ENCODE results near the gene GFY. TPM values are rescaled to one million over a fixed set of nuclear protein-coding genes. Genes with fewer than 3 reads are reported as not detected.

Gene GFY
- total RNA-seq, 1 experiment from 2014 or later = not detected

DNA sequence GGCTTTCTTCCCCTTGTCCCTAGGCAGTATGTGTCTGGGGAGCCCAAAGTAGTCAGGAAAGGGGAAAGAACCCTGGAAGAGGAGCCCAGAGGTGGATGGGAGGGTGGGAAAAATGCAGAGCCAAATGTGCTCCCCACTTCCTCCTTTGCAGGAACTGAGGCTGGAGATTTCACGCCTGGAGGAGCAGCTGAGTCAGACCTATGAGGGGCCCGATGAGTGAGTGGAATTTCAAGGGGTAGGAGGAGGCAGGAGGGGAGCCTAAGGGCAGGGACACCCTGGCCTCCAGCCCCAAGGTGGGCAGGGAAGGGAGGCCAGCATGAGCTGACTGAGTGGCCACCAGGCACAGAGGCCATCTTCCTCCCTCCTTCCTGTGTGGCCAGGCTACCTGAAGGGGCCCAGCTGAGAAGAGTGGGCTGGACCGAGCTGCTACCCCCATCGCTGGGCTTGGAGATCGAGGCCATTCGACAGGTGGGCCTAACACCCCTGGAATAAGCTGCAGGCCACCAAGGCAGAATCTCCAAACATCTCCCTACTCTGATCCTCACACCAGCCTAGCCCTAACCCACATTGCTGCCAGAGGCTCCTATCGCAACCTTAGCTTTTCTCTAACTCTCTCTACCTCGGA, 16.3 kb upstream of the GFY start:
- peak; percentile 34 for DNase-seq (ENCODE audit: low read depth)

DNA sequence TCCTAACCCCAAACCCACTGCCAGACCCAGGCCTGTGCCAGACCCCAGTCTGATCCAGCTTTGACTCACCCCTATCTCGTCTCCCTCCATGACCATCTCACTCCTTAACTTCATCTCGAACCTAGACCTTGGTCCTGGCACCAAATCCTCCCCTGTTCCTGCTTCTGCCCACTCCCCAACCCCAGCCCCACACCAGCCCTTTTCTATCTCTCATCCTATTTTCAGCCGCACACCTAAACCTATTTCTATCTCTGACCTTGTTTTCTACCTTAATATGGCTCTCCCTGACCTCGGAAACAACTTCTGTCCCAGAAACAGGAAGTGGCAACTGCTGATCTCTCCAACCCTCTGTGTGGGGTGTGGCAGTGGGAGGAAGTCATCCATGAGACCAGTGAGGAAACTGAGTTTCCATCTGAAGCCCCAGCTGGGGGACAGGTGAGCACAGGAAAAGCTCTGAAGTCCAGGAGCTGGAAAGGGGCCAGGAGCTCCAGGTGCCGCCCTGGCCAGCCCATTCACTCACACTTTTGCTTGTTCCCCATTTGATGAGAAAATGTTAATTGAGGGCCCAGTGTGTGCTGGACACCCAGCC, 15.7 kb upstream of the GFY start:
- DNase-seq (ENCODE audit: low read depth) = no peak

DNA sequence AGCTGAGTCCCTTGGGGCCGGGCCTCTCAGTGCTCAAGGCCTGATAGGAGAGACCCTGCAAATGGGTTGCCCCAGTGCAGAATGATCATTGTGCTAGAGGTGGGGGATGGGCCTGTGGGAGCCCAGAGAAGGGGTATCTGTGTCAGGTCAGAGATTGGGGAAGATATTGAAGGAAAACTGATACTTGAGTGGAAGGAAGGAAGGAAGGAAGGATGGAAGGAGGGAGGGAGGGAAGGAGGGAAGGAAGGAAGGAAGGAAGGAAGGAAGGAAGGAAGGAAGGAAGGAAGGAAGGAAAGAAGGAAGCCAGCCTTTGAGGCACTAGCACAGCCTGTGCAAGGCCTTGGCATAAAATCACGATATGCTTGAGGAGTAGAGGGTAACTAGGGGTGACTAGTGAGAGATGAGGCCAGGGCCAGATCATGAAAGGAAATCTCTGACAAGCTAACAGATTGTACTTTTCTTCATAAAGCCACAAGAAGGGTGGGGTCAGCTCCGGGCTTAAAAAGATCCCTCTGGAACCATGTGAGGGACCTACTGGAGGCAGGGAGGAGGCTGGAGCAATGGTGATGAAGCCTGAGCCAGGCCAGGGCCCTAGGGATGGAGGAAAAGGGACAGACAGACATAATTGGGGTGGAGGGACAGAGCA, 13.4 kb upstream of the GFY start:
- no peak for DNase-seq (ENCODE audit: low read depth)

DNA sequence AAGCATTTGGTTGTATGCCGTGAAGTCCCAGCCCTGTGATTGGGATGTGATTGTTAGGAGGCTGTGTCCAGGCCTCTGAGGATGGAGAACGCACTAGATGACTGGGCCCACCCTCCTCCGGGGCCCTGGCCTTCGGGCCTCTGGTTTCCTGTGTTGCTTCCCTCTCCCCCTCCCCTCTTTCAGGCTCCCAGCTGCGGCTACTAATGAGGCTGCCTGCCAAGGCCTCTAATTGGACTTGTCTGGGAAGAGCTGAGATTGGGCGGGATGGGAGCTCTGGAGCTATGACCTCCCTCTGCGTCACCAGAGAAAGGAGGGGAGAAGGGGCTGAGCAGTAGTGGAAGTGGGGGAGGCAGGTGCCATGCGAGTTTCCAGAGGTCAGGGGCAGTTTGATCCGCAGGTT, 11.8 kb upstream of the GFY start:
- no peak for DNase-seq (ENCODE audit: low read depth)

DNA sequence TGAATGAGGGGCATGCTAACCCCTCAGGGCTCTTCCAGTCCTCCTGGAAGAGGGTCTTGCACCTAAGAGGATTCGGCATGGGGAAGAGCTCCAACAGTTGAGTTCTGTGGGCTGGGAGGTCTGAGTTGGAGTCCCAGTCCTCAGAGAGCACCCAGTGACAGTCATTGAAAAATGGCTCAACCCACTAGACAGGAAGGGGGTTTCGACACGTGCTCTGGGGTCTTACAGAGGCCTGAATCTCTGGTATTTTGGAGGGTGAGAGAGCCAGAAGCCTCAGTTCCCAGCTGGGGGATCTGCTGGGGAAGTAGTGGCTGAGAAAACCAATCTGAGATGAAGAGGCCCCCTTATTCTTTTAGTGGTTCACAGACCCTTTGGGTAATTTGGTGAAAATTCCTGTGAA, 10.9 kb upstream of the GFY start:
- no peak for DNase-seq (ENCODE audit: low read depth)

DNA sequence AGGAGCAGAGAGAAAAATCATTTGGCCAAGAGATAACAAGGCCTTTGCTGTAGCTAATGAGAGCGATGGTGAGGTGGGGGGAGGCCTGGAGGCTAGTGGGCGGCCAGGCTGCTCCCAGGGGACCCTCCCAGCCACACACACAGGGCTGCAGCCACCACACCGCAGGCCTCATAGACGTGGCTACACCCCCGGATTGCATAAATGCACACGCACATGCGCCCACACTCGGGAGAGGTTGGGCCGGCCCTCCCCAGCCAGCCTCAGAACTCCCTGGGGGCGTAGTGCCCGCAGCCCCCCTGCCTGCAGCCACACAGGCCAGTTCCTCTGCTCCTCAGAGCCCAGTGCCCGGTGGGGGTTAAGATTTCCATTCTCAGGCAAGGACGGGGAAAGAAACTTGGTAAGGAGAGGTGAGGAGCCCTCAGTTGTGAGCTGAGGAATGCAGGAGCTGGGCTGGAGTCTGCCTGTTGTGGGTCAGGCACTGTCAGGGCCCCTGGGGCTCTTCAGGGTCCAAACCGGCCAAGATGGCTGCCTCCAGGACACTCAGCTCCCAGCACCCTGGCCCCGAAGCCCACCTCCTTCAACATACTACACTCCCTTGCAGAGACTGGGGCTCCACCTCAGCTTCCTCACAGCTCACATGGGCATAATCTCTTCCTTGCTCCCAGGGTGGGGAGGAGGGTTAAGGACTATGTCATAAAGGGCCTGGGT, 9.9 kb upstream of the GFY start:
- DNase-seq (ENCODE audit: low read depth) = no peak

GRCh38 chr19:49415810-49416200, 9.4 kb upstream of the GFY start:
- no peak for DNase-seq (ENCODE audit: low read depth)

DNA sequence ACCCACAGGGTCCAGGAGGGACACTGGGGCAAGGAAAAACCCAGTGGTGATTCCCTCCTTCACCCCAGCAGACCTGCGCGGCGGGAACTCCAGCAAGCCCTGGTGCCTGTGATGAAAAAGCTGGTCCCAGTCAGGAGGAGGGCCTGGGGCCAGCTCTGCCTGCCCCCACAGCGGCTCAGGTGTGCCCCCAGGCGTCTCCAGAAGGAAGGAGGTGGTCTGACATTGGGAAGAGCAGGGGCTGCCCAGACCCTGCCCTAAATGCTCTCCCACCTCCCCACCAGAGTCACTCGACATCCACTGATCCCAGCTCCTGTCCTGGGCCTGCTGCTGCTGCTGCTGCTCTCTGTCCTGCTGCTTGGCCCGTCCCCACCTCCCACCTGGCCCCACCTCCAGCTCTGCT, 8.1 kb upstream of the GFY start:
- no peak for DNase-seq (ENCODE audit: low read depth)

DNA sequence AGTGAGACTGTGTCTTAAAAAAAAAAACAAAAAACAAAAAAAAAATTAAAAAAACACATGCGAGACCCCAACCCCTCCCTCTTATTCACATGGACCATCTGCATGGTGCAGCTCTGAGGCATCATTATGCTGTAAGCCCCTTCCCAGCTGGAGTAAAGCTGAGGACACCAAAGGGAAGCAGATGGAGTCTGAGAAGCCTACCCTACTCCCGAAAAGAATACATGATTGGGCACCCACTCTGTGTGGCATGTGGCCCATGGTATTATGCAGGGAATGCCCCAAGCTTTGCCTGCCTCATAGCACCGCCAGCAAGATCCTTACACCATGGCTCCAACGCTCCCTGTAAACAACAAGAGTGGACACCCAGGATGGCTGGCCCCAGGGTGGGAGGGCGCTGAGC, 6.7 kb upstream of the GFY start:
- DNase-seq (ENCODE audit: low read depth) = no peak

DNA sequence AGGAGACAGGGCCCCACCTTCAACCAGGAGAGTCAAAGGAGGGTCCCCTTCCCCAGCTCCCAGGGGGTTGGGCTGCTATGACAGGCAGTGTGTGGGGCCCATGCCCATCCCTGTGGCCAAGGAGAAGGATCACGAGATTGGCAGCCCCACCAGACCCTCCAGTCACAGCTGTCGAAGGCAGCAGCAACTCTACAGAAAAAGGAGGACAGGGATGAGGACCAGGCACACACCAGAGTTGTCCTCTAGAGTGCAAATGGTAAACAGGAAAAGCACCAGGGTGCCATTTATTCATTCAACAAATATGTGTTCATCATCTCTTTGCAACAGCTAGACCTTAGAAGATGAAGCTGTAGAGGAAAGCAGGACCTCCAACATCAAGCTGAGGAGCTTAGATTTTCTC, 6.0 kb upstream of the GFY start:
- no peak for DNase-seq (ENCODE audit: low read depth)

GRCh38 chr19:49420227-49420626, 5.0 kb upstream of the GFY start:
- no peak for DNase-seq (ENCODE audit: low read depth)

GRCh38 chr19:49421039-49421877, 3.9 kb upstream of the GFY start:
- no peak for DNase-seq (ENCODE audit: low read depth)

DNA sequence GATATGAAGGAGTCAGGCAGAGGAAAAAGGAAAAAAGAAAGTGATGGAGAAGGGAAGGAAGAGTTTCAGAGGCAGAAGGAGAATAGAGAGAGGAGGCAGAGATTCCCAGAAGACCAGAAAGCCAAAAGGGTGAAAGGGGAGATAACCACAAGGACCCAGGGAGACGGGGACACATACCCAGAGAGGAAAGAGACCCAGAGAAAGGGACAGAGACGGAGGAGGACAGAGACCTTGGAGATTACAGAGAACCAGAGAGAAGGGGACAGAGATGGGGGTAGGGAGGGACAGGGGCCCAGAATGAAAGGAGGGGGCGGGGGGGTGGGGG, 3.3 kb upstream of the GFY start:
- no peak for DNase-seq (ENCODE audit: low read depth)

GRCh38 chr19:49422407-49423070, 2.6 kb upstream of the GFY start:
- no peak for DNase-seq (ENCODE audit: low read depth)

DNA sequence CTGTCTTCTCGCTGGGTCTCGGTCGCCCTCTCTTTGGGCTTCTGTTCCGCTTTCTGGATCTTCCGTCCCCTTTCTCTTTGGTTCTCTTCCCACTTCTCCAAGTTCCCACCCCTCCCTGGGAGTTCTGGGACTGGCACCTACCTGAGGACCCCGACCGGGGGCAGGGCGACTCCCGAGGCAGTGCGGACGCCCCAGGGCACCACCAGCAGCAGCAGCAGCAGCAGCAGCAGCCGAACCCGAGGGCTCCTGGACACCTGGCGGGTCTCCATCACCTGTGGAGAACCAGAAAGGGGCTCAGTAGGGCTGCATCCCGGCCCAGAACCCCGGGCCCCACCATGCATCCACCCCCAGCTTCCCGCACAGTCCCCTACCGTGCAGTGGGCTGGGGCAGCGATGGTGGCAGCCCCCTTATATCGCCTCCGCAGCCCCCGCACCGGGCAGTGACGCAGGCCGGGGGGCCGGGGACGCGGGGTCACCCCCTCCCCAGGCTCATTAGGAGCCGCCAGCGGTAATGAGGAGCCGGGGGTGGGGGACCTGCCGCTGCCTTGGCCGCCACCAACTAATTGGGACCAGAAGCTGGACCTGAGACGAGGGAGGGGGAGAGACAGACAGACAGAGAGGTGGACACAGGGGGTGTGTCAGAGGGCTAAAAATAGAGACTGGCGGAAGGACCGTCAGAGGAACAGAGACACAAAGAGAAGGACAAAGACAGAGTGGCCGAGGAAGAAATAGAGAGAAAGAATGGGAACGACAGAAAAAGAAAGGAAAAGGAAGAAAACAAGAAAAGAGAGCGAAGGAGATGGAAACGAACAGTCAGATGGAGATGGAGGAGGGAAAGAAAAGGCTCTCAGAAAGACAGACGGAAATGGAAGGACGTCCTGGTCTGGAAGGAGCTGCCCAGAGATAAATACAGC, 1.9 kb upstream of the GFY start, which contains the start of gene PTH2:
TSS of gene PTH2 (minus strand) at position 371 of the 914 bp plus-strand sequence. CDS start at position 269, 102 bp downstream.
- DNase-seq (ENCODE audit: low read depth) = no peak

DNA sequence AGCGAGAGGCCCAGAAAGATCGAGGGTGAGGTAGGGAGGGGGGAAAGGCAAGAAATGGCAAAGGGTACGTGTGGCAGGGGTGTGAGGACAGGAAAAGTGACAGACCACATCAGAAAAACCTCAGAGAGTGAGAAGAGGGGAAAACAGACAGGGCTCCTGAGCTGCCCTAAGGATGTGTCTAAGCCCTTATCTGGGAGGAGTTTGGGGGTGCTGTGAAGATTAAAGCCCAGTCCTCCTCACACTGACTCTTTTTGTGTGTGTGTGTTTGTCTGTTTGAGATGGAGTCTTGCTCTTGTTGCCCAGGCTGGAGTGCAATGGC, 1.2 kb upstream of the GFY start:
- no peak for DNase-seq (ENCODE audit: low read depth)

GRCh38 chr19:49425922-49426592, 869 bp downstream of the GFY start:
- no peak for DNase-seq (ENCODE audit: low read depth)

DNA sequence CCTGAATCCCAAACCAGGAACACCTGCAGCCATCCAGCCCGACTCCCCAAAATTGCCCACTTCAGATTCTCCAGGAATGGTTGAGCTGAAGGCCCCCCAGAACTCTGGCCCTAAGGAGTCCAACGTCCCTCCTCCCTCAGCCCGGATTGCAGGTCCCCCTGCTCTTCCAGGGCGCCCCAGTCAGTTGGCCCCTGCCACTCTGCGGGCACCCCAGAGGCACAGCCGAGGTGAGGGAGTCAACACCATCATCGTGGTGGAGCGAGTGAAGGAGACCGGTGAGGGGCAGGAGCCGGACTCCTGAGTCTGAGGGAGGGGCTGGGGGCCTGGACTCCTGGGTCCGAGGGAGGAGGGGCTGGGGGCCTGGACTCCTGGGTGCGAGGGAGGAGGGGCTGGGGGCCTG, 2.2 kb downstream of the GFY start:
- no peak for DNase-seq (ENCODE audit: low read depth)

GRCh38 chr19:49427855-49428546, 2.8 kb downstream of the GFY start:
- no peak for DNase-seq (ENCODE audit: low read depth)

Measured in M059J (cell line).